C4-2B (cell line): Measurements from ENCODE around the gene GFOD1.

Experiments used
- H3K27ac ChIP-seq: fragments of 450-650 bp; 2 replicates; pipeline ENCODE4 v1.5.1; 2017
- CTCF ChIP-seq: fragments of 450-650 bp; conservative IDR thresholded peaks from 2 replicates; pipeline ENCODE4 v1.5.1; 2017; ENCODE audit warnings: mild to moderate bottlenecking
- ZFX ChIP-seq: fragments of 450-650 bp; IDR thresholded peaks from 2 replicates; pipeline ENCODE4 v1.6.1; 2017

Gene GFOD1

GRCh38 chr6:13372076-13372475 is 115.3 kb downstream of the GFOD1 start:
- no peak overlapping the region for H3K27ac ChIP-seq
- no peak for TF ChIP-seq ZFX
- TF ChIP-seq CTCF, result no peak

- no peak for TF ChIP-seq ZFX
- TF ChIP-seq CTCF, result no peak
- no peak overlapping the region for H3K27ac ChIP-seq
Observed at GRCh38 chr6:13371421-13372072, 115.9 kb downstream of the GFOD1 start.

GRCh38 chr6:13370623-13371022 is 116.8 kb downstream of the GFOD1 start:
- no peak overlapping the region for H3K27ac ChIP-seq
- TF ChIP-seq CTCF (no peak), ZFX (no peak)

GRCh38 chr6:13369591-13369990 is 117.8 kb downstream of the GFOD1 start:
- TF ChIP-seq CTCF, result no peak
- no peak for TF ChIP-seq ZFX
- H3K27ac ChIP-seq, result no peak overlapping the region

GRCh38 chr6:13368731-13369115 is 118.7 kb downstream of the GFOD1 start:
- no peak overlapping the region for H3K27ac ChIP-seq
- TF ChIP-seq CTCF (no peak), ZFX (no peak)

- H3K27ac ChIP-seq, result 0 out of 2 replicates have a peak overlapping the region, but pooled peaks have one; percentile 4
Observed at GRCh38 chr6:13368079-13368730, 119.2 kb downstream of the GFOD1 start.

More at GRCh38 chr6:13368079-13368730, 119.2 kb downstream of the GFOD1 start:
- TF ChIP-seq CTCF (no peak), ZFX (no peak)
